G401 (cell line): Measurements from ENCODE around the gene ALDH7A1. TPM values are rescaled to one million over a fixed set of nuclear protein-coding genes. Genes with fewer than 3 reads are reported as not detected.
"Not testable (repeated sequence)": the region's sequence is repeated elsewhere in the genome, so short reads cannot be mapped to it uniquely, and the experiment has no call there.

Experiments used
- DNase-seq: peaks from one replicate; pipeline ENCODE4 v3.0.0-alpha.2; 2015; ENCODE audit warnings: low spot score
- in situ Hi-C: cut with HindIII; loops from 2 replicates; pipeline ENCODE4 v1.10.0; 2016; ENCODE audit warnings: low sequenced_read_pairs, mixed read lengths
- total RNA-seq: library from RNA; depleted of rRNA; stranded (reverse); fragments of >200 nt; shearing (Covaris generic); gene quantifications from 2 replicates; pipeline ENCODE4 v1.2.3, GENCODE V29; 2014; rRNA removed

The ALDH7A1 gene
- total RNA-seq: 120 and 146 TPM in 2 replicates

- peak; percentile 87 for DNase-seq
- in situ Hi-C loops: no loop called here
These were observed at the start of gene ALDH7A1 for GRCh38 chr5:126594748-126595485. ALDH7A1 (minus strand) TSS chr5:126595219; CDS start chr5:126595198, 21 bp downstream.

- in situ Hi-C loops: no loop called here
- no peak for DNase-seq
These were observed 46.4 kb upstream of the ALDH7A1 start for GRCh38 chr5:126641387-126641786.

GRCh38 chr5:126640866-126641265, 45.8 kb upstream of the ALDH7A1 start:
- in situ Hi-C loops: no loop called here
- DNase-seq: no peak

- in situ Hi-C loops: no loop called here
- no peak for DNase-seq
These were observed 41.9 kb upstream of the ALDH7A1 start for GRCh38 chr5:126636956-126637355.

- in situ Hi-C loops: no loop called here
These were observed 40.6 kb upstream of the ALDH7A1 start for GRCh38 chr5:126635585-126635984.

DNA sequence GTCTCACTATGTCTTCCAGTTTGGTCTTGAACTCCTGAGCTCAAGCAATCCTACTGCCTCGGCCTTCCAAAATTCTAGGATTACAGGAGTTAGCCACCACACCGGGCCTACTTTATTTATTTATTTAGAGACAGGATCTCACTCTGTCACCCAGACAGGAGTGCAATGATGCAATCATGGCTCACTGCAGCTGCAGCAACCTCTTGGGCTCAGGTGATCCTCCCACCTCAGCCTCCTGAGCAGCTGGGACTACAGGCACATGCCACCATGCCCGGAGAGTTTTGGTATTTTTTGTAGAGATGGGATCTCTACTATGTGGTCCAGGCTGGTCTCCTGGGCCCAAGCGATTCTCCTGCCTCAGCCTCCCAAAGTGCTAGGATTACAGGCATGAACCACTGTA, 38.5 kb upstream of the ALDH7A1 start:
- no peak for DNase-seq
- in situ Hi-C loops: no loop called here

More at GRCh38 chr5:126635585-126635984, 40.6 kb upstream of the ALDH7A1 start:
- DNase-seq: no peak

GRCh38 chr5:126631920-126632319, 36.9 kb upstream of the ALDH7A1 start:
- in situ Hi-C loops: no loop called here

DNA sequence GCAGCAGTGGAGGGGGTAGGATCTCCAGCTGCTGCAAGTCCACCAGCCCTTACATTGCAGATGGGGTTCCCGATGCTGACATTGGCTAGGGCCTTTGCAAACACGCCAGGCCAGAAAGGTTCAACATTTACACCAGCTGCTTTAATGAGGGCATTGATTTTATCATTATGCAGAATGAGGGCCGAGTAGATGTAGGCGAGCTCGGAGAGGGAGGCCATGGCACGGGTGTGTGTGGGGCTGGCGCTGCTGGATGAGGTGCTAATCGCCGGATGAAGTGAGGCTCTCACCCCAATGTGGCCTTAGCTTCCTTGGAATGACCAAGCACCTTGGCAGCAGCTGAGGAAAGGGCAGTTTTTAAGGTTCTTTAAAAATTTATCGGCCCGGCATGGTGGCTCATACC, 33.1 kb upstream of the ALDH7A1 start:
- no peak for DNase-seq
- in situ Hi-C loops: no loop called here

More at GRCh38 chr5:126631920-126632319, 36.9 kb upstream of the ALDH7A1 start:
- DNase-seq: no peak

- in situ Hi-C loops: no loop called here
- no peak for DNase-seq
These were observed 29.5 kb upstream of the ALDH7A1 start for GRCh38 chr5:126624534-126624933.

DNA sequence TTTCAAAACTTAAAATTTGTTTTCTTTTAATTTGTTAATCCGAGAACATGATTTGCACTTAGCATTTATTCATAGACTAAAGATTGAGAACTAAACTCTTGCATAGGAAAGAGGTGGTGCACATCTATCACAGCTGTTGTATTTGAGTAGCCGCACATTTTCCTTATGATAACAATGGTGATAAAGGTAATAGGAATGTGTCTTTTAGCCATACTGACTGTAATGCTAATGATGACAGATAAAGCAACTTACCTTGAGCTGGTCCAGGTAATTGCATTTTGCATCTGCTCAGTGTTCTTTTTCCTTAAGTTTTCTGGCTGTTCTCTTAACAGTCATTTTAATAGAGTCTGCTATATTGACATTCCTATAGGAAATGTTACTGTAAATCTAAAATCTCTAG, 24.8 kb upstream of the ALDH7A1 start:
- no peak for DNase-seq
- in situ Hi-C loops: no loop called here

DNA sequence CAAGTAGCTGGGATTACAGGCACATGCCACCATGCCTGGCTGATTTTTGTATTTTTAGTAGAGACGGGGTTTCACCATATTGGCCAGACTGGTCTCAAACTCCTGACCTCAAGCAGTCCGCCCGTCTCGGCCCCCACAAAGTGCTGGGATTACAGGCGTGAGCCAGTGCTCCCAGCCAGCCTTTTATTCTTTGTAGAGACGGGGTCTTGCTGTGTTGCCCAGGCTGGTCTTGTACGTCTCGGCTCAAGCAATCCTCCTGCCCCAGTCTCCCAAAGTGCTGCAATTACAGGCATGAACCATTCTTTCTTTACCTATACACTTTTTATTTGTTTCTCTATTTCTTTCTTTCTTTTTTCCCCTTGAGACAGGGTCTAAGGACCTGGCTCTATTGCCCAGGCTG, 22.6 kb upstream of the ALDH7A1 start:
- DNase-seq, in situ Hi-C loops: not testable (repeated sequence)

DNA sequence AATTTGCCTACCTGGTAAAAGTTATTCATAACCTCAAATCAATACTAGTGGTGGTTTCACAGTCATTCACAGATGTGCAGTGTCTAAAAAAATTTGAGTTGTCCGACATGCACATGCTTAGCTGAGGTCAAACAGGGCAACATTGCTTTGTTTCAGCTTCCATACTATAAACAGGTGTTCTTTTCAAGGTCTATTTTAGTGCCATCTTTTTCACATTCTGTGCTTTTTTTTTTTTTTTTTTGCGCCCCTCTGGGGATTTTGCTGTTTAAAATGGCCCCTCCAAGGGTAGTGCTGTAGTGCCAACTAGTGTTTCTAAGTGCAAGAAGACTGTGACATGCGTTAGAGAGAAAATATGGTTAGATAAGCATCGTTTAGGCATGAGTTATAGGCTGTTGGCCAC, 20.3 kb upstream of the ALDH7A1 start:
- in situ Hi-C loops: no loop called here
- DNase-seq: no peak

GRCh38 chr5:126613941-126614592, 19.0 kb upstream of the ALDH7A1 start:
- no peak for DNase-seq
- in situ Hi-C loops: no loop called here

DNA sequence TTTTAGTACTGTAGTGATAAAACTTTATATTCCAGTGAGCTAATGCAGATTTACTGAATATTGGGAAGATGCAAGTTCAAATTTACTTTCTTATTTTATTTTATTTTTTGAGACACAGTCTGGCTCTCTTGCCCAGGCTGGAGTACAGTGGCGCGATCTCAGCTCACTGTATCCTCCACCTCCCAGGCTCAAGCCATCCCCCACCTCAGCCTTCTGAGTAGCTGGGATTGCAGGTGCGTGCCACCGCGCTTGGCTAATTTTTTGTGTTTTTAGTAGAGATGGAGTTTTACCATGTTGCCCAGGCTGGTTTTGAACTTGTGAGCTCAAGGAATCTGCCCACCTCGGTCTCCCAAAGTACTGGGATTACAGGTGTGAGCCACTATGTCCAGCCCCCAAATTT, 15.6 kb upstream of the ALDH7A1 start:
- in situ Hi-C loops: no loop called here
- no peak for DNase-seq

GRCh38 chr5:126610160-126610559, 15.1 kb upstream of the ALDH7A1 start:
- in situ Hi-C loops: no loop called here

DNA sequence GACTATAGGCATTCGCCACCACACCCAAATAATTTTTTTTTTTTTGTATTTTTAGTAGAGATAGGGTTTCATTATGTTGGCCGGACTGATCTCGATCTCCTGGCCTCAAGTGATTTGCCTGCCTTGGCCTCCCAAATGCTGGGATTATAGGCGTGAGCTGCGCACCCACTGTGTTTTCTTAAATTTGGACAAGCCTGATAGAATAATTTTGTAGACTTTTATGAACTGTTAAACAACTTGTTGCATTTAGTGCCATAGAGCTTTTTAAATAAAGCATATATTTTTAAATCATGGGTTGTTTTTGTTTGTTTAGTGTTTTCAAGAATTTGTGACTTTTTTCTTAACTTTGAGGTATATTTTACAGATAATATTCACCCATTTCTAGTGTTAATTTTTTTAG, 10.5 kb upstream of the ALDH7A1 start:
- DNase-seq: no peak
- in situ Hi-C loops: no loop called here

More at GRCh38 chr5:126610160-126610559, 15.1 kb upstream of the ALDH7A1 start:
- no peak for DNase-seq

DNA sequence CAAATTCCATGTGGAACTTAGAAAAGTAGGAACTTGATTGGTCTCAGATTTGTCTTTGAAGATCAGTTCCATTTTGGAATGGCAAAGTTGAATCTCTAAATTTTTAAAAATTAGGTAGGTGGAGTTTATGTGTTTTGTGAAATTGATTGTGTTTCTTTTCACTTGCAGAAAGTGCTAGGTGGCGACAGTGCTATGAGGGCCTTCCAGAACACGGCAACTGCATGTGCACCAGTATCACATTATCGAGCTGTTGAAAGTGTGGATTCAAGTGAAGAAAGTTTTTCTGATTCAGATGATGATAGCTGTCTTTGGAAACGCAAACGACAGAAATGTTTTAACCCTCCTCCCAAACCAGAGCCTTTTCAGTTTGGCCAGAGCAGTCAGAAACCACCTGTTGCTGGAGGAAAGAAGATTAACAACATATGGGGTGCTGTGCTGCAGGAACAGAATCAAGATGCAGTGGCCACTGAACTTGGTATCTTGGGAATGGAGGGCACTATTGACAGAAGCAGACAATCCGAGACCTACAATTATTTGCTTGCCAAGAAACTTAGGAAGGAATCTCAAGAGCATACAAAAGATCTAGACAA, 8.5 kb upstream of the ALDH7A1 start:
- in situ Hi-C loops: no loop called here
- no peak for DNase-seq

DNA sequence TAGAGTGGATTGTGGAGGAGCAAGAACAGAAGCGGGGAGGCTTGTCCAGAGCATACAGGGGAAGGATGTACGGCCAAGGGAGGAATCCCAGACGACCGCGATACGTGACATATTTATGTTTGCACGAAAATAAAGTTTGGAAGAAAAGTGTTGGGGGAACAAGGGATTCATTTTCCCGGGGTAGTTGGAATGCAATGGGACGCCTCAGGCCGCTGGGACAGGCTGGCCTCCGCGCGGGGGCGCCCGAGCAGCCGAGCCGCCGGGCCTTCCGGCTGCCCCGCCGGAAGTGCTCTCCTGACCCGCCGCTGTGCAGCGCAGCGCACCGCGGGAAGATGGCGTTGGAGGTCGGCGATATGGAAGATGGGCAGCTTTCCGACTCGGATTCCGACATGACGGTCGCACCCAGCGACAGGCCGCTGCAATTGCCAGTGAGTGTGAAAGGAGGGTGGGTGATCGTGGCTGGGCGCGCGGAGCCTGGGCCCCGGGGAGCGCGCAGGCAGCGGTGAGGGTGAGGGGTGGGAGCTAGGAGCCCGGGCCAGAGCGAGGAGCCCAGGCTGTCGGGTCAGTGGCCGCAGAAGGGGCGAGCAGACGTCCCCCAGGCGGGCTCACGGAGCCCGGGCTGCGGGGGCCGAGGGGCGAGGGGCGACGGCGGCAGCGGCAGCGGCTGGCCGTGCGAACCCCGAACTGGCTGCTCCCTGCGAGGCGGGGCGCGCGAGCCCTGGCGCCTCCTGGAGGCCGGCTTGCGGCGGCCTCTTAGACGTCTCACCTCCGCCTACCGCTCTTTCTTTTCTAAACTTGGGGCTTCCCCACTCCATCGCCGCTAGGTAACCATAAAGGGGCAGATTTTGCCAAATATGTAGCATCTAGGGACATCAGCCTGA, 5.9 kb upstream of the ALDH7A1 start, which contains the start of gene PHAX:
Gene PHAX, plus strand, starts transcription at position 317 of the 881 bp plus-strand sequence. Its CDS starts 16 bp downstream, at position 333.
- peak; percentile 80 for DNase-seq
- in situ Hi-C loops: no loop called here

DNA sequence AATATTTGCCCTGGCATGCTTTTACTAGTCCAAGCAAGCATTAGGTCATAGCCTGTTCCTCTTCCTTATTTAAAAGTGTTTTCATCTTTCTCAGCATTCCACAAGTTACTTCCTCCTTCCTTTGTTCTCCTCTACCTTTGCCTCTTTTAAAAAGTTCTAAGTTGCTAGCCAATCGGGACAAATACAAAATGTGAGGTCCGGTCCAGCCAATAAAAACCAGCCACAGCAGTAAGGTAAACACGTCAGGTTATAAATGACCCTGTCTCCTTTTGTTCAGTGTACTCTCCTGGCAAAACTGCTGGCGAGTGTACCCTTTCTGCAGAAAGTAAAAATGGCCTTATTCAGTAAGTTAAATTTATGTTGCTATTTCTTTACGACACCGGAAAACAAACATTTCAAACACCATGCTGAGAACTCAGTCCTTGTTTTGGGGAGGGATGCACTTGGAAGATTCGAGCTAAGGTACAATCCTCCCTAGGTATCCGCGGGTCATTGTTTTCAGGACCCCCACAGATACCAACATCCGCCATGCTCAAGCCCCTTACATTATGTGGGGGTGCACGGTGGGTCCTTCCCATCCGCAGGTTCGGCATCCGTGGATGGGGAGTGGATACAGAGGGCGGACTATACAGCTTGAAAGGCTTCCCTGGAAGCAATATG, 5.1 kb upstream of the ALDH7A1 start:
- in situ Hi-C loops, DNase-seq: not testable (repeated sequence)
